NT2/D1 (cell line): ENCODE results near the gene SUSD3.
A peak's percentile ranks its signal among the peaks of the same experiment; 100 is the strongest.

Experiments
- DNase-seq: peaks from one replicate; pipeline ENCODE4 v3.0.0-alpha.2; 2011; ENCODE audit warnings: low read depth, low spot score
- H3K27me3 ChIP-seq: 2 replicates; pipeline ENCODE4 v1.6.0; 2011; ENCODE audit warnings: mild to moderate bottlenecking; ENCODE audit not compliant: insufficient read length, insufficient read depth
- H3K36me3 ChIP-seq: 2 replicates; pipeline ENCODE4 v1.6.1; 2011; ENCODE audit warnings: mild to moderate bottlenecking, low read length, mixed read lengths; ENCODE audit not compliant: insufficient read depth, insufficient read length
- H3K4me1 ChIP-seq: 2 replicates; pipeline ENCODE4 v1.5.1; 2011; ENCODE audit not compliant: insufficient read depth, insufficient read length
- H3K4me3 ChIP-seq: 2 replicates; pipeline ENCODE4 v1.5.1; 2011; ENCODE audit warnings: low read depth; ENCODE audit not compliant: insufficient read length
- H3K9ac ChIP-seq: 2 replicates; pipeline ENCODE4 v1.6.0; 2011; ENCODE audit warnings: low read depth; ENCODE audit not compliant: insufficient read length
- H3K9me3 ChIP-seq: 2 replicates; pipeline ENCODE4 v1.5.1; 2011; ENCODE audit warnings: mild to moderate bottlenecking, low read length; ENCODE audit not compliant: insufficient read depth
- SUZ12 ChIP-seq: IDR thresholded peaks from 2 replicates; pipeline ENCODE4 v1.6.1; 2011; ENCODE audit not compliant: insufficient read length, insufficient read depth; ENCODE audit errors: extremely low read depth
- YY1 ChIP-seq: IDR thresholded peaks from 2 replicates; pipeline ENCODE4 v1.6.1; 2011; ENCODE audit not compliant: insufficient read length, insufficient read depth
- ZNF274 ChIP-seq: IDR thresholded peaks from 2 replicates; pipeline ENCODE4 v1.6.1; 2011; ENCODE audit warnings: mild to moderate bottlenecking, low read depth, low read length

Gene SUSD3

DNA sequence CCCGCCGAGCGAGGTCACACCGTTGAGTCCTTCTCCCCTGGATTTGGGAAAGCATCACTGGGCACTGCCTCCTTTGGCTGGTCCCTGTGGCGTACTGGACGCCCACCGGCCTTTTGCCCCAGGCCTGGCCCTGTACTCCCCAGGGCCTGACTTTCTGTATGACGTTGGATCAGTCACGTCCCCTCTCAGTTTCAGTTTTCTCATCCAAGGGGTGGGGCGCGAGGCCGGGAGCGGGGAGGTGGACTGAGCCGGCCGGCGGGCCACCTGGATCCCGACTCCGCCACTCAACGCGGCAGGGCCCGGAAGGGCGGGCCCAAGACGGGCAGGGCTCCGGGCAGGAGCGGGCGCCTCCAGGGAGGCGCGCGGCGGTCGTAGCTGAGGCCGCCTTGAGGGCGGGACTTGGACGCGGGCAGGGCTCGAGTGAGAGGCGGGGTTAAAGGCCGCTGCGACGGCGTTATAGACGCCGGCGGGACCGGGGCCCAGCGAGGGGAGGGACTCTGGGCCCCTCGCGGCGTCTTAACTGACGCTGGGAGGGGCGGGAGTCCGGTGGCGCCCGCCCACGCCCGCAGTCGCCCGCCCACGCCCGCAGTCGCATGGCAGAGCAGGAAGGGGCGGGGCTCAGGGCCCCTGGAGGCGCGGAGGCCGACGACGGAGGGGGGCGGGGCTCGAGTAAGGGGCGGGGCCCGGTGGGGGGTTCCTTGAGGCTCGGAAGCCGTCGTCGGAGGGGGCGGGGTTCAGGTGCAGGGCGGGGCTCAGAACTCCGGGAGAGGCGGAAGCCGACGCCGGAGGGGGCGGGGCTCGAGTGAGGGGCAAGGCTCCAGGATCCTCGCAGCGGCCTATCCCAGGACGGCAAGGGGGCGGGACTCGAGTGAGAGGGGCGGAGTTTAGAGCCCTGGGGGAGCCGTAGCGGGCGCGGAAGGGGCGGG lies 37.0 kb downstream of the SUSD3 start:
- Histone ChIP-seq H3K9me3 (0 out of 2 replicates have a peak, but pooled peaks cover 8% of the 10 kb centered on the region), H3K4me3 (peak overlapping the region; percentile 30), H3K9ac (peak overlapping the region; percentile 65), H3K4me1 (peaks cover 20% of the 10 kb centered on the region), H3K27me3 (peaks cover 8% of the 10 kb centered on the region), H3K36me3 (no peaks in the 10 kb centered on the region)
- peak; percentile 98 for DNase-seq
- TF ChIP-seq YY1: no peak
- no peak for TF ChIP-seq ZNF274
- no peak for TF ChIP-seq SUZ12

- Histone ChIP-seq H3K4me1 (peaks cover 20% of the 10 kb centered on the region), H3K27me3 (peaks cover 8% of the 10 kb centered on the region), H3K9me3 (0 out of 2 replicates have a peak, but pooled peaks cover 2% of the 10 kb centered on the region), H3K36me3 (no peaks in the 10 kb centered on the region), H3K9ac (peak within 1 kb of the TSS; percentile 88), H3K4me3 (peak within 1 kb of the TSS; percentile 84)
- TF ChIP-seq ZNF274: no peak
- no peak for TF ChIP-seq YY1
- TF ChIP-seq SUZ12: no peak
- no peak for DNase-seq
Measured at GRCh38 chr9:93096131-93096802, 37.8 kb downstream of the SUSD3 start, which contains the start of gene CARD19. CARD19 (plus strand) TSS chr9:93096217; CDS start chr9:93096346, 129 bp downstream.

- H3K4me1 ChIP-seq: peaks cover 20% of the 10 kb centered on the region
- no peaks in the 10 kb centered on the region for H3K36me3 ChIP-seq
- H3K27me3 ChIP-seq: peaks cover 8% of the 10 kb centered on the region
- TF ChIP-seq YY1 (no peak), SUZ12 (no peak), ZNF274 (no peak)
- peak overlapping the region; percentile 84 for H3K4me3 ChIP-seq
- DNase-seq: no peak
- peak overlapping the region; percentile 88 for H3K9ac ChIP-seq
- no peaks in the 10 kb centered on the region for H3K9me3 ChIP-seq
Measured at GRCh38 chr9:93096811-93097382, 38.4 kb downstream of the SUSD3 start.

DNA sequence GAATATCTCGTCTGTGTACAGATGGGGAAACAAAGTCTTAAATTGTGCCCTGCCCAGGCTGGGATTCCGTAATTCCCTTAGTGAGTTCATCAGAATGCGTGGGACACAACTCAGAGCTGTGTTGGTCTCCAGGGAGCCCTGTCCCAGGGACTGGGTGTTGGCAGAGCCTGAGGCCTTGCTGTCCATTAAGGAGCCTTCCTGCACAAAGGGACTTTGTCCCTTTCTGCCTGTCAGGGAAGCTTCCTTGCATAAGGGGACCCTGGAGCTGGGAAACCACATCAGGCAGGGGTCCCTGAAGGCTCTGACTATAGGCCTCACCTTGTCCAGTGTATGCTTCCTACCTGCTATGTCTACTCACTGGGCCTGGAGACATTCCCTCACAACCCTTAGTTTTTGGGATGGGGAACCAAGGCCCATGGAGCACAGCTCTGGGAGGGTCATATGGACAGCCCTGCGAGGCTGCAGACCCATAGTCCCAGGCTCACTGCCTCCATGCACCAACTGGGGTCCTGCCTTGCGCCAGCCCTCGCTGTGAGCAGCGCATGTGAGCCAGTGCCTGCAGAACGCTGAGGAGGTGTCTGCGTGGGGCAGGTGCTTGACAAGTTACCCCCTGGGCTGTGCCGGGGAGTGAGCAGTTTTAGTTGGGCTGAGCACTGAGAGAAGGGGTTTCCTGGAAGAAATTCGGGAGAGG lies 39.2 kb downstream of the SUSD3 start:
- Histone ChIP-seq H3K27me3 (peaks cover 8% of the 10 kb centered on the region), H3K9me3 (no peaks in the 10 kb centered on the region), H3K9ac (no peak overlapping the region), H3K36me3 (no peaks in the 10 kb centered on the region), H3K4me1 (peaks cover 19% of the 10 kb centered on the region), H3K4me3 (no peak overlapping the region)
- TF ChIP-seq YY1: no peak
- no peak for TF ChIP-seq SUZ12
- DNase-seq: no peak

DNA sequence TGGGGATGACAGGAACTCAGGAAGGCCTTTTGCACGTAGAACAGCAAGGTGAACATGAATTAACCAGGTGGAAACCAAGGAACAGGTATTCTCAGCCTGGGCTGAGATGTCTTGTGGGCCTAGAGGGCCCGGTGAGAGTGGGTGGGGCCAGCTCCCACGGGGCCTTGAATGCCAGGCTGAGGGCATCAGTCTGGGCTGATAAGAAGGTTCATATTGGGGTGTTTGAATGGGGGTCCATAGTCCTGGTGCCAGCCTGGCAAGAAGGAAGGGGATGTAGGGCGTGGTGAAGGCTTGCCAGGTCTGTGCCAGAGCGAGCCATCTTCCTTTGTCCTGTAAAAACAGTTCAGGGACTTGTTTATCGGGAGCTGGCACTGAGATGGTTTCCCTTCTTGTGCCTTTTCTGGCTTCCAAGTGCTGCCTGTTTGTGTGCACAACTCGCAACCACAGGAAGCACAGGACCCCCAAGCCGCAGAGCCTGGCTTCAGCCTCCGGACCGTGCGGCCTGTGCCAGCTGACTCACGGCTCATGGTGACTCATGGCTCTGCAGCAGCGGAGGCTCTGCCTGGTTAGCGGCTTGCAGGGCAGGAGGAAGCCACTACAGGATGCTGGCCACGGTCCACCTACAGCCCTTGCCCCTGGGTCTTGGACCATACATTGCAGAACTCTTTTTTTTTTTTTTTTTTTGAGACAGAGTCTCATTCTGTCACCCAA lies 39.9 kb downstream of the SUSD3 start:
- DNase-seq: no peak
- H3K4me3 ChIP-seq: no peak overlapping the region
- H3K9ac ChIP-seq: no peak overlapping the region
- TF ChIP-seq SUZ12: no peak
- TF ChIP-seq ZNF274: no peak
- TF ChIP-seq YY1: no peak
- H3K27me3 ChIP-seq: peaks cover 8% of the 10 kb centered on the region
- peaks cover 18% of the 10 kb centered on the region for H3K4me1 ChIP-seq
- H3K9me3 ChIP-seq: peaks cover 2% of the 10 kb centered on the region; the same call in 1 of the 2 replicates
- H3K36me3 ChIP-seq: no peaks in the 10 kb centered on the region

GRCh38 chr9:93099551-93100275 lies 41.2 kb downstream of the SUSD3 start:
- Histone ChIP-seq H3K9me3 (peaks cover 11% of the 10 kb centered on the region), H3K27me3 (peaks cover 8% of the 10 kb centered on the region), H3K4me1 (peaks cover 13% of the 10 kb centered on the region), H3K36me3 (no peaks in the 10 kb centered on the region), H3K4me3 (no peak overlapping the region), H3K9ac (no peak overlapping the region)
- TF ChIP-seq YY1 (no peak), ZNF274 (no peak), SUZ12 (no peak)
- DNase-seq: no peak
